NCI-H1694 treated with DMSO at 0.1 percent for 48 hours (cell line): ENCODE results near the gene DIDO1.

Experiments
- DNase-seq: peaks from one replicate; lab custom pipeline; 2025; lab: John Stamatoyannopoulos, UW

The DIDO1 gene

DNA sequence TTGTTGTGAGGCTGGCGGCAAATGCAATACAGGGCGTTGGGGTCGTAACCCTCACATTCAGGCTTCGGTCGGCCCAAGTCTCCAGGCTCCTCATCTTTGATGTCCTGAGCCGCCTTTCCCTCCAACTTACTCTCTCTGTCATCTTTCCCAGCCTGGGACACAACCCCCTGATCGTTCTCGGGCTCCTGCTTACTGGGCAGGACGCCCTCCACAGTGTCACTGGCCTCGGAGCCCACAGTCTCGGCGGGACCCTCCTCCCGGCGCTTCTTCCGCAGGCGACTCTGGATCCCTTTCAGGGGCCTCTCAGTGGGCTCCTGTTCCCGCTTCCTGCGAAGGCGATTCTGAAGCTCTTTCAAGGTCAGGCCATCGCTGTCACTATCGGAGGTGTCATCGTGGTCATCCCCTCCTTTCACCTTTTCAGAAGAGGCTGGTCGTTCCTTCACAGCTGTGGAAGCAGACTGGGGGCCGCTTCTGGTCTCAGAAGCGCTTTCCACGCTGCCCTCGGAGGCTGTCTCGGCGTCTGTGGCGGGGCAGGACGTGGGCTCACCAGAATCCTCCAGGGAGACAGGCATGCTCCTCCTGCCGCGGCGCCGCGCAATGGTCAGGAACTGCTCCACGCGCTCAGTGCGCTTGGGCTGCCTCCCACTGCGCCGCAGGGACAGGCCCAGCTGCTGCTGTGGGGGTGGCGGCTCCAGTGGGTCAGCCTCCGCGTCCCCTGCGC lies 15.4 kb downstream of the DIDO1 start:
- DNase-seq: no peak

GRCh38 chr20:62910217-62910766 lies 16.0 kb downstream of the DIDO1 start:
- DNase-seq: no peak

DNA sequence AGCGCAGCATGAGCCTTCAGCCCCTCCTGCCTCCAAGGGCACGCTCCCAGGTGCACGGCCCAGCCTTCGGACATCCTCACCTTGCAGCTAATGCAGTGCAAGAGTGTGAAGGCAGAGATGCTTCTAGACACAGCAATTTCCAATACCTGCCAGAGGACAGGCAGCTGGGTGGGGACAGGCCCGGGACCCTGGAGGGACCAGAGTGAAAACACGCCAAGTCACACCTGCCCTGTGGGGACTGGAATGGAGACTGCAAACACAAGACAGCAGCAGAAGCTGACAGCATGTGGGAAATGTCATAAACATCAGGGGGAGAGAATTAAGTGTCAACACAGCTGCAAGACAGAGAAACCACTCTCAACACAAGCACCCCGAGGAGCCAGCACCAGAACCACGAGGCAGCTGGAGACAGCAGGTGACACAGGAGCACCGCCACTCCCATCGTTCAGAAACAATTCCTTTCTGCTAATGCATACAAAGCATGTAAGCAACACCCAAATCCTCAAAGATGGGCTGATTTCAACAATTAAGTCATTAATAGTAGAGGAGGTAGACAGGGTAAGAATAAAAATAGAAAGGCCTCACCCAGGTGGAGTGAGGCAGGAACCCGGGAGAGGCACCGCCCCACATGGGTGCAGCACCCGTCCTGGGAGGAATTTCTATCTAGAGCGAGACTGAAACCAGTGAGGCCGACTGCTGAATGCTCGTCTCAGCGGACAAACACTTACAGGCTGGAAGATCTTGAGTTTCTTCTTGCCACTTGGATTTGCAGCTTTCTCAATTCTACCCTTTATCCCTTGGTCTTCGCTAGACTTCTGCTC lies 17.1 kb downstream of the DIDO1 start:
- DNase-seq: no peak

DNA sequence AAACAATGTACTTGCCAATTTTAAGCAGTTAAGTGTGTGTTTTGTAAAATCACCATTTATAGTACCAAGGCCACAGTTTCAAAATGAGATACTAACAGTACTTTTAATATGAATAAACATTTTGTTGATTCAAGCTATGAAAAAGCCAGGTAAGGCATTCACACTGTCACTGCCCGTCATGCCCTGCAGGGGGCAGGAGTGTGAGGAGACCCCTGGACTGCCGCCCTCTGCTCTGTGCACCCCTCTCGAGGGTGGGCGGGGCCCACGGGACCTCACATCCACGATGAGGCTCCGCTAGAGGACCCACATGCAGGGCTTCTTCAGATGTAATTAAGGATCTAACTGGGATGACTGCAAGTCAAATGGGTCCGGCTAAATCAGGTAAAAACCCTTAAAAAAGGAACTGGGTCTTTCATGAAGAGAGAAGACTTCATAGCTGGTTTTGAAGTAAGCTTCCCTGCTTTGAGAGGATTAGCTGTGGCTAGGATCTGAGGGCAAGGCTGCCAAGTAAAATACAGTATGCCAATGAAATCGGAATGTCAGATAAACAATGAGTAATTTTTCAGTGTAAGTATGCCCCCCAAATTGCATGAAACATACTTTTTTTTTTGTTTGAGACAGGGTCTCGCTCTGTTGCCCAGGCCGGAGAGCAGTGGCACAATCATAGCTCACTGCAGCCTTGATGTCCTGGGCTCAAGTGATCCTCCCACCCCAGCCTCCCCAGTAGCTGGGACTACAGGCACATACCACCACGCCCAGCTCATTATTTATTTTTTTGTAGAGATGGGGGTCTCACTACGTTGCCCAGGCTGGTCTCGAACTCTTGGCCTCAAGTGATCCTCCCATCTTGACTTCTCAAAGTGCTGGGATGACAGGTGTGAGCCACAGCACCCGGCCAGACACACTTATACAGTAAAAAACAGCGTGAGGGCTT lies 18.7 kb downstream of the DIDO1 start:
- DNase-seq: no peak

- DNase-seq: no peak
Measured at GRCh38 chr20:62906647-62907375, 19.5 kb downstream of the DIDO1 start.

DNA sequence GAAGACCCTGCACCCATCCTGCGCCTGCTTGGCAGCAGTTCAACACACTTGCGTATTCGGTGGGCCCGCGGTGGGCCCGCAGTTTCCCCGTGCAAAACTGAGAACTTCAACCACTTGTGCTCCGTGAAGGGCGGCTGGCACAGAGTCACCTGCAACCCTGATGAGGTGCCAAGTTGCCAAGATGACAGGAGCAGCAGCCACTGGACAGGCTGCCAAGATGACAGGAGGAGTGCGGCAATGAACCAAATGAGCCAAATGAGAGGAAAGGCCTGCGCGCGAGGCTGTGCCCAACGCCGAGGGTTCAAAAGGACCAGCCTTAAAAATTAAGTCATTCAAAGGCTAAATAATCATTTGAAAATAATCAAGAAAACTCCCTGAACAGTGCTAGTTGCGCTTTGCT lies 20.1 kb downstream of the DIDO1 start:
- peak; percentile 11 for DNase-seq

- DNase-seq: no peak
Measured at GRCh38 chr20:62905536-62906117, 20.7 kb downstream of the DIDO1 start.

DNA sequence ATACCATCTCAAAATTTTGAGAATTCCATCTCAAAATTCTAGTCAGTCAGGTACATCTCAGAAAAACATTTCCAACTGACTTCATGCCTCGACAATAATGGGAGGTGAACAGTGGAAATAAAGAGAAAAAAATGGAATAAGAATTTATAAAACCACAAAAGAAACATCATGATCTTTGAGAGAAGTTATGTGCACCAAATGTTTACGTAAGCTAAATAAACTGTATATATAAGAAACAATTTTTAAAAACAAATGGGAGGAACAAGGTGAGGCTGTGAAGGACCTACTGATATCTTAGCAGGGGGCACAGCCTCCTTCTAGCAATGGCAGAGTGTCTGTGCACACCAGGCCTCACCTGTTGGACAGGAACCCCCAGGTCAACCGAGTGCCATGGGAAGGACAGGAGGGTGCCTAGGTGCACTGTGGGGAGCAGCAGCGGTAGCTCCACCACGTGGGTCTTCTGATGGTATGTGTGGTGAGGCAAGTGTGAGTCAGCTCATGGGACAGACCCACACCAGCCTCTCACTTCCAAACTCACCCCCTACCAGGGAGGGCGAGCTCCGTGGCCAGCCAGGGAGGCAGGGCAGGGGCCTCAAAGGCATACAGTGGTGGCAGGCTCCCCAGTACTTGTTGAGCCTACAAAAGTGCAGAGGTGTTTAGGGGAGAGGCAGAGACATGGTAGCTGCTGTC lies 23.2 kb downstream of the DIDO1 start:
- no peak for DNase-seq

GRCh38 chr20:62901891-62902290 lies 24.4 kb downstream of the DIDO1 start:
- DNase-seq: no peak

DNA sequence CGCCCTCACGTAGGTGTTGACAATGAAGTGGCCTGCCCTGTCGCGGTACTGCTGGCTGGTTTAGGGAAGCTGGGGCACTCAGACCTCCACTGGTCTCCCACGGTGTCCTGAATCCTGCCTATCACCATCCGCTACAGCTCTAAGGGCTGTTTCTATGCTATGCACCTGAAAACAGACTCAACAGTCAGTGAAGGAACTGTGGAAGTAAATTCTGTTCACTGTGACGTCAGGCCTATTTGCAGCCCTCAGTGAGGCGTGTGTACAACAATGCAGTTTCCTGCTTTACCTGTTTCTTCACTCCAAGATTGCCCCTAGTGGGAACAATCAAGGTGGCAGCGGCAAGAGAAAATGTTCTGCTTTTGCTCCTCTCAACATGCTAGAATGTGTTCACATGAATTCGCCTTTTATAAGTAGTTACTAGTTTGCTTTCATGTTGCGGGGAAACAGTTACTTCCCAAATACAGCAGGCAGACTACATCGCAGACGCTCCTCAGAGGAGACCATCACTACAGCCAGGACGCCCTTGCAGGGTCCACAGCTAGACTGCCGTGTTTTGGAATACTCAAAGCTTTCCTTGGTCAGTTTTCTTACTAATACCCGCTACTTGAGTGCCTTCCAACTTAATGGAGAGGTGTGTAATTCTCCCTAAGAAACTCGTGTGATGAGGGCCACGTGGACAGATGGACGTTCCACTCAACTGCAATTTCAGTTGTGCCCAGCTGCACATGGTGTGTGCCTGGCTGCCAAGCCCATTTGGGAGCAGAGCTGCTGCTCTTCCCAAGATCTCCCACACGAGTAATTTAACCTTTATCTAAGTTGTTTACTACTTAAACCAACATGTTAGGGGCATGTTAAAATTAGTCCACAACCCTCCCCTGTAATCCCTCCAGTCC lies 25.4 kb downstream of the DIDO1 start:
- no peak for DNase-seq

DNA sequence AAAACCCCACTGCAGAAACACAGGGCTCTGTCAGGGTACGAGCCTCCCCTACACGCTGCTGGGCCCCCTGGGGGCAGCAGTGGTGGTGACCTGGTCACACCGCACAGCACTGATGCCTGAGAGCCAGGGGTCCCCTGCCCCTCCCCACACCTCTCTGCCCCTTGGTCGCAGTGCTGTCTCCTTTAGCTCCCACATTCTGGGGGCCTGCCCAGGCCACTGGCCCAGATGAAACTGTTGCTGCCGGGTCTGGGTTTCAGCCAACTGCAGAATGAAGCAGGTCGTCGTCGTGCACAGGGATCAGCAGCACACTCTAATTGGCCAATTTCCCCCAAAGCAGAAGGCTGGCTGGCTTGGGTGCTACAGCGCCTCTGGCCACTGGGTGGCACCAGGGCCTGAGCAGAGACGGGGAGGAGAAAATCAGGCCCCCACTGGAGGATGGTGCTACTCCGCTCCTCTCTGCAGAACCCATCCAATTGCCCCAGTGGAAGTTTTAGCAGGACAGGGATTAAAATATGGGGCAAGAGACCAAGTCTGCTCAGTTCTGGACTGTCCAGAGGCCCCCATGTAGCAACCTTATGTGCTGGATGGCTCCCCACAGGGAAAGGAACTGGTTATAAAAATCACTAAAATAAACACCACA lies 26.1 kb downstream of the DIDO1 start:
- peak; percentile 78 for DNase-seq

DNA sequence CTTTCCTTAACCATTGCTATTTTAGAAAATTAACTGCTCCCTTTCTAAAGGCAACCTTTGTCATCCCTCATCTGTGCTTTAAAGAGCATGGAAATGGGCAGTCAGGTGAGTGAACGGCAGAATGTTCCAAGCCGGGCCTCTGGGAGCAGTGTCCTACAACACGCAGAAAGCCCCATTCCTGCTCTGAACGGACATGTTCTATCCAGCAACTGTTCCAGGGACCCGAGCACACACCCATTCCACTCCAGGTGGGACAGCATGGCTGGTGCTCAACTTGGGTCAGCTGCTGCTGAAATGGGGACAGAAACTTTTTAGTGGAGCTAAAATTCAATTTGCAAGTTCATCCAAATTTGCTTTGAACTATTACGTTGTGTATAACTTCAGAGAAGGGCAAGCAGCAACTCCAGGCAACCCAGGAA lies 26.7 kb downstream of the DIDO1 start:
- no peak for DNase-seq

DNA sequence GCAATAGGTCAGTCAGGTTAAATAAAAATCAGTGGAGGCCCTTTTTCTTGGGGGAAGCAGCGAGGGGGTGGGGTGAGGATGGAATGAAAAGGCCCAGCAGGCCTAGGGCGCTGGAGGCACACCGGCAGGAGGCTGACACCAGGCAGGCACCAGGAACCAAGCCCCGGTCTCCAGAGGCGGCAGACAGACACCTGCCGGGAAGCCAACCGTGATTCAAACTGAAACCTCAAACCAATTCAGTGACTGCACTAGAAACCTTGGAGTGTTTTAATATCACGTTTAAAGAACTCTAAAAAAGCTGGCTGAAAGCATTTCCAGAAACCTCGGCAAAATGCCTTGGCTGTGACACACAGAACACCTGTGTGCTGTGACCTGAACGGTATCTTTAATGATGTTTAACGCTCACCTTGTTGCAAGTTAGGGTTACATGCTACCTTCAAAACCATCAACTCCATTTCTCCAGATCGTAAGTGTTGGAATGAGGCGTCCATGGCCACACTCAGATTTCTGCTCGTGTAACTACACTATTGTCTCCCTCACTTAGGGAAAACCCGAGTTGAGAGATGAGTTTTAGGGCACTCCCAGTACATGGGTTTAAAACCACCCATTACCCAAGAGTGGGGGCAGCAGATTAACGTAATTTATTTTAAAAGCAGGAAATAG lies 27.2 kb downstream of the DIDO1 start:
- no peak for DNase-seq

- no peak for DNase-seq
Measured at GRCh38 chr20:62898093-62898964, 28.0 kb downstream of the DIDO1 start.

DNA sequence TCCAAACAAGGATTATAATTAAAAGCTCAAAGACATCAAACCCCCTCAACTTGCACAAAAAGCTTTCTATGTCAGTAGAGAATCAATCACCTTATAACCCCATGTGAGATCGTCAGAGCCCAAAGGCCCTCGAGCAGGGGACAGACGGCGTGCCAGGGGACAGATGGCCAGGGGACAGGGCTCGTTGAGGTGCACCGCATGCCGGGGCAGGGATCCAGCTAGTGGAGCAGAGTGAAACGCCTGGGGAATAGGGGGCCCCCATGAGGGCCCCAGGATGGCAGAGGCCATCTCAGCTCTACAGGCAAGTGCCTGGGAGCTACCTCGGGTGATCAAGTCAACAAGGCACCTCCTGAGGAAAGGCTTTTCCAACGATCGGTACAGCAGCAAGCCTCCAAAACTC lies 28.6 kb downstream of the DIDO1 start:
- DNase-seq: peak; percentile 5

- DNase-seq: no peak
Measured at GRCh38 chr20:62896526-62896925, 29.8 kb downstream of the DIDO1 start.

GRCh38 chr20:62895539-62895938 lies 30.8 kb downstream of the DIDO1 start:
- no peak for DNase-seq
